ENCODE measurements around the gene MPDZ.

DNA sequence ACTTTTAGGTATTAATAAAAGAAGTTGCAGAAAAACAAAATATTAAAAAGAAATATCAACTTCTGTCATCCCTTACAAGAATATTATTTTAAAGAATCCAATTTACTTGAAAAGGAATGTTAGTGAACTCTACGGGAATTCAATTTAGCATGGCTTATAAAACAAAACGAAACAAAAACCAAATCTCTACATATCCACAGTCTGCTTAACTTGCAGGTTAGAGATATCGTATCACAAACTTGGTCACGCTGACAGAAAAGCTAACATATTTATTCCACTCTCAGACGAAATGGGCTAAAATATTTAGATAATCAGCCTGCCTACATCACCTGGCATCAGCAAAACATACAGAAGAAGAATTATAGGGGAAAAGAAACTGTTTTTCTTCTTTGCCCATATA, 92.7 kb downstream of the MPDZ start:
- TF ChIP-seq GABPA (IDR thresholded peaks at IDR 0.05; ENCODE audit: low read depth) (no peak), POLR2AphosphoS5 (IDR thresholded peaks at IDR 0.05; ENCODE audit: low read depth) (no peak)
- TF ChIP-seq, protein P1, sequence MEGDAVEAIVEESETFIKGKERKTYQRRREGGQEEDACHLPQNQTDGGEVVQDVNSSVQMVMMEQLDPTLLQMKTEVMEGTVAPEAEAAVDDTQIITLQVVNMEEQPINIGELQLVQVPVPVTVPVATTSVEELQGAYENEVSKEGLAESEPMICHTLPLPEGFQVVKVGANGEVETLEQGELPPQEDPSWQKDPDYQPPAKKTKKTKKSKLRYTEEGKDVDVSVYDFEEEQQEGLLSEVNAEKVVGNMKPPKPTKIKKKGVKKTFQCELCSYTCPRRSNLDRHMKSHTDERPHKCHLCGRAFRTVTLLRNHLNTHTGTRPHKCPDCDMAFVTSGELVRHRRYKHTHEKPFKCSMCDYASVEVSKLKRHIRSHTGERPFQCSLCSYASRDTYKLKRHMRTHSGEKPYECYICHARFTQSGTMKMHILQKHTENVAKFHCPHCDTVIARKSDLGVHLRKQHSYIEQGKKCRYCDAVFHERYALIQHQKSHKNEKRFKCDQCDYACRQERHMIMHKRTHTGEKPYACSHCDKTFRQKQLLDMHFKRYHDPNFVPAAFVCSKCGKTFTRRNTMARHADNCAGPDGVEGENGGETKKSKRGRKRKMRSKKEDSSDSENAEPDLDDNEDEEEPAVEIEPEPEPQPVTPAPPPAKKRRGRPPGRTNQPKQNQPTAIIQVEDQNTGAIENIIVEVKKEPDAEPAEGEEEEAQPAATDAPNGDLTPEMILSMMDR (IDR thresholded peaks at IDR 0.05; ENCODE audit: insufficient read depth, low read length), result no peak
- TF ChIP-seq, protein P2, sequence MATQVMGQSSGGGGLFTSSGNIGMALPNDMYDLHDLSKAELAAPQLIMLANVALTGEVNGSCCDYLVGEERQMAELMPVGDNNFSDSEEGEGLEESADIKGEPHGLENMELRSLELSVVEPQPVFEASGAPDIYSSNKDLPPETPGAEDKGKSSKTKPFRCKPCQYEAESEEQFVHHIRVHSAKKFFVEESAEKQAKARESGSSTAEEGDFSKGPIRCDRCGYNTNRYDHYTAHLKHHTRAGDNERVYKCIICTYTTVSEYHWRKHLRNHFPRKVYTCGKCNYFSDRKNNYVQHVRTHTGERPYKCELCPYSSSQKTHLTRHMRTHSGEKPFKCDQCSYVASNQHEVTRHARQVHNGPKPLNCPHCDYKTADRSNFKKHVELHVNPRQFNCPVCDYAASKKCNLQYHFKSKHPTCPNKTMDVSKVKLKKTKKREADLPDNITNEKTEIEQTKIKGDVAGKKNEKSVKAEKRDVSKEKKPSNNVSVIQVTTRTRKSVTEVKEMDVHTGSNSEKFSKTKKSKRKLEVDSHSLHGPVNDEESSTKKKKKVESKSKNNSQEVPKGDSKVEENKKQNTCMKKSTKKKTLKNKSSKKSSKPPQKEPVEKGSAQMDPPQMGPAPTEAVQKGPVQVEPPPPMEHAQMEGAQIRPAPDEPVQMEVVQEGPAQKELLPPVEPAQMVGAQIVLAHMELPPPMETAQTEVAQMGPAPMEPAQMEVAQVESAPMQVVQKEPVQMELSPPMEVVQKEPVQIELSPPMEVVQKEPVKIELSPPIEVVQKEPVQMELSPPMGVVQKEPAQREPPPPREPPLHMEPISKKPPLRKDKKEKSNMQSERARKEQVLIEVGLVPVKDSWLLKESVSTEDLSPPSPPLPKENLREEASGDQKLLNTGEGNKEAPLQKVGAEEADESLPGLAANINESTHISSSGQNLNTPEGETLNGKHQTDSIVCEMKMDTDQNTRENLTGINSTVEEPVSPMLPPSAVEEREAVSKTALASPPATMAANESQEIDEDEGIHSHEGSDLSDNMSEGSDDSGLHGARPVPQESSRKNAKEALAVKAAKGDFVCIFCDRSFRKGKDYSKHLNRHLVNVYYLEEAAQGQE (IDR thresholded peaks at IDR 0.05; ENCODE audit: insufficient replicate concordance, low read depth), result no peak

Data from HL-60 (cell line).